MM.1S (cell line): ENCODE measurements around the gene IFT122.

ENCODE experiments used
- DNase-seq: peaks from one replicate; pipeline ENCODE4 v3.0.0-alpha.2; 2015
- H2AFZ ChIP-seq: fragments of 300-600 bp; sonication (generic); 2 replicates; pipeline ENCODE4 v1.6.0; 2016; ENCODE audit warnings: antibody characterized with exemption, low read length
- H3F3A ChIP-seq: fragments of 300-600 bp; sonication (generic); 2 replicates; pipeline ENCODE4 v1.6.1; 2016; ENCODE audit warnings: mild to moderate bottlenecking, antibody characterized with exemption, low read length, moderate library complexity, mixed read lengths; ENCODE audit not compliant: insufficient read depth
- H3K27ac ChIP-seq: fragments of 300-600 bp; sonication (generic); 2 replicates; pipeline ENCODE4 v1.5.1; 2016; ENCODE audit warnings: mild to moderate bottlenecking, low read length
- H3K27me3 ChIP-seq: fragments of 300-600 bp; sonication (generic); replicated peaks from 2 replicates; pipeline ENCODE4 v1.6.0; 2016; ENCODE audit warnings: low read length; ENCODE audit not compliant: insufficient read depth
- H3K36me3 ChIP-seq: fragments of 300-600 bp; sonication (generic); replicated peaks from 2 replicates; pipeline ENCODE4 v1.6.1; 2016; ENCODE audit warnings: mild to moderate bottlenecking, low read length, mixed read lengths; ENCODE audit not compliant: insufficient read depth
- H3K4me1 ChIP-seq: fragments of 300-600 bp; sonication (generic); 2 replicates; pipeline ENCODE4 v1.6.1; 2016; ENCODE audit warnings: low read length, mixed read lengths
- H3K4me2 ChIP-seq: fragments of 300-600 bp; sonication (generic); 2 replicates; pipeline ENCODE4 v1.6.0; 2016; ENCODE audit warnings: low read depth, low read length
- H3K4me3 ChIP-seq: fragments of 300-600 bp; sonication (generic); 2 replicates; pipeline ENCODE4 v1.5.1; 2016; ENCODE audit warnings: low read length, mixed read lengths
- H3K79me2 ChIP-seq: fragments of 300-600 bp; sonication (generic); 2 replicates; pipeline ENCODE4 v1.6.1; 2016; ENCODE audit warnings: mixed run types, low read length, mixed read lengths
- H3K9ac ChIP-seq: fragments of 300-600 bp; sonication (generic); 2 replicates; pipeline ENCODE4 v1.6.1; 2016; ENCODE audit warnings: low read length, mixed read lengths
- H3K9me2 ChIP-seq: fragments of 300-600 bp; sonication (generic); replicated peaks from 2 replicates; pipeline ENCODE4 v1.6.1; 2016; ENCODE audit warnings: mild to moderate bottlenecking, low read length, mixed read lengths; ENCODE audit not compliant: insufficient read depth
- H3K9me3 ChIP-seq: fragments of 300-600 bp; sonication (generic); replicated peaks from 2 replicates; pipeline ENCODE4 v1.6.1; 2016; ENCODE audit warnings: mild to moderate bottlenecking, low read length, mixed read lengths; ENCODE audit not compliant: insufficient read depth
- H4K20me1 ChIP-seq: fragments of 300-600 bp; sonication (generic); 2 replicates; pipeline ENCODE4 v1.6.1; 2016; ENCODE audit warnings: mild to moderate bottlenecking, low read length, moderate library complexity, mixed read lengths; ENCODE audit not compliant: insufficient read depth
- EZH2 ChIP-seq: fragments of 300-600 bp; sonication (generic); optimal IDR thresholded peaks from 2 replicates; pipeline ENCODE3; 2017; ENCODE audit warnings: low read depth, mild to moderate bottlenecking, antibody characterized with exemption, low read length, mixed read lengths
- EZH2phosphoT487 ChIP-seq: fragments of 300-600 bp; sonication (generic); IDR thresholded peaks from 2 replicates; pipeline ENCODE4 v1.6.1; 2018; ENCODE audit warnings: antibody characterized with exemption, low read length
- TF ChIP-seq, protein P1 (sequence below): fragments of 300-600 bp; sonication (generic); IDR thresholded peaks from 2 replicates; pipeline ENCODE4 v1.5.1; 2016; ENCODE audit warnings: antibody characterized with exemption, low read length, mixed read lengths

Gene IFT122

DNA sequence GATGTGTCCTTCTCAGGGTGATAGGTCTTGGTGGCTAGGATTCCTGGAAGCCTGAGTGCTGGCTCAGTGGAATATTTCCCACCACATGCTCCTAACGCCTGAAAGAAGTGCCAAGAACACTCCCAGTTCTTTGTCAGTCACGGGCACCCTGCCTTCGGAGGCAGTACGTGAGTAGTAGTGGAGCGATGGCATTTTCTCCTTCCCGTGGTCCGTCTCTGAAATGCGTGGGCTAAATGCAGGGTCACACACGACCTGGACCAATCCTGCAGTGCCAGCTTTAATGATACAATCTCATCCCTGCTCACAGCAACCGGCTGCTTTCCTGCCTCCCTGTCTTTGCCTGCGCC lies 117.5 kb downstream of the IFT122 start:
- TF ChIP-seq EZH2 (no peak), EZH2phosphoT487 (no peak)
- TF ChIP-seq, protein P1, sequence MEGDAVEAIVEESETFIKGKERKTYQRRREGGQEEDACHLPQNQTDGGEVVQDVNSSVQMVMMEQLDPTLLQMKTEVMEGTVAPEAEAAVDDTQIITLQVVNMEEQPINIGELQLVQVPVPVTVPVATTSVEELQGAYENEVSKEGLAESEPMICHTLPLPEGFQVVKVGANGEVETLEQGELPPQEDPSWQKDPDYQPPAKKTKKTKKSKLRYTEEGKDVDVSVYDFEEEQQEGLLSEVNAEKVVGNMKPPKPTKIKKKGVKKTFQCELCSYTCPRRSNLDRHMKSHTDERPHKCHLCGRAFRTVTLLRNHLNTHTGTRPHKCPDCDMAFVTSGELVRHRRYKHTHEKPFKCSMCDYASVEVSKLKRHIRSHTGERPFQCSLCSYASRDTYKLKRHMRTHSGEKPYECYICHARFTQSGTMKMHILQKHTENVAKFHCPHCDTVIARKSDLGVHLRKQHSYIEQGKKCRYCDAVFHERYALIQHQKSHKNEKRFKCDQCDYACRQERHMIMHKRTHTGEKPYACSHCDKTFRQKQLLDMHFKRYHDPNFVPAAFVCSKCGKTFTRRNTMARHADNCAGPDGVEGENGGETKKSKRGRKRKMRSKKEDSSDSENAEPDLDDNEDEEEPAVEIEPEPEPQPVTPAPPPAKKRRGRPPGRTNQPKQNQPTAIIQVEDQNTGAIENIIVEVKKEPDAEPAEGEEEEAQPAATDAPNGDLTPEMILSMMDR = no peak
- DNase-seq = no peak
- no peaks in the 10 kb centered on the region for H4K20me1 ChIP-seq
- peaks cover 7% of the 10 kb centered on the region for H3K4me1 ChIP-seq
- no peaks in the 10 kb centered on the region for H3K79me2 ChIP-seq
- H2AFZ ChIP-seq = no peak overlapping the region
- no peak overlapping the region for H3K4me3 ChIP-seq
- no peak overlapping the region for H3K4me2 ChIP-seq
- H3K27ac ChIP-seq = no peak overlapping the region
- no peak overlapping the region for H3K9ac ChIP-seq
- no peaks in the 10 kb centered on the region for H3K9me3 ChIP-seq
- H3K9me2 ChIP-seq = no peaks in the 10 kb centered on the region
- H3K36me3 ChIP-seq = no peaks in the 10 kb centered on the region
- no peaks in the 10 kb centered on the region for H3K27me3 ChIP-seq
- H3F3A ChIP-seq = no peaks in the 10 kb centered on the region

DNA sequence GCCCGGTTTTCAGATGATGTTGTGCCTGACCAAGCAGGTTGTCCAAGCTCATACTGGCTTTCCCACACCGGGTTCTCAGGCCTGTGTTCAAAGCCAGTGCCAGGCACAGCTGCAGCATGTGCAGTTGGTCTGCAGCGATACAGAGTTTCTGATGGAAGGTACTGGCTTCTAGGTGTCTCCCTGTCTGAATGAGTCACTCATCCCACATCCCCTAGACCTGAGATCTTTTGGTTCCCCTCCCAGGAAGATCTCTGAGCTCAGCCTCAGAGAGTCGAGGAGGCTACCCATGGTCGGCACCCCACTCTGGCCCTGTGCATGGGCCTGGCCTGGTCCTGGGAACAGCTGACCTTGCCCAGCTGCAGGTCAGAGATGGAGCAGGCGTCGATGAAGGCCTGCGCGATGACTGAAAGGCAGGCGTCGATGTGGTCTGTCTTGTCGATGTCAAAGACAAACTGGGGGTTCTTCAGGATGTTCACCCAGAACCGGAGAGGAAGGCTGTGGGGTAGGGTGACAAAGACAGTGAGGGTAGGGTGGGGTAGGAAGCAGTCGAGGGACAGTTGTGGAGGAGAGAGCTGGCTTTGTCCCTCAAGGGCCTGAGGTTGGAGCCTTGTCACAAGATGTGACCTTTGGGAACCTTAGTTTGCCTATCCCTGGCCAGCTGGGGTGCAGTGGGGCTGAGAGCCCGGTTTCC lies 118.2 kb downstream of the IFT122 start:
- Histone ChIP-seq H3K36me3 (no peaks in the 10 kb centered on the region), H3K4me2 (no peak overlapping the region; the same call in 1 of the 2 replicates), H3K9me2 (no peaks in the 10 kb centered on the region), H3K4me3 (no peak overlapping the region), H2AFZ (peak overlapping the region; percentile 64), H3K27me3 (no peaks in the 10 kb centered on the region), H3K79me2 (no peaks in the 10 kb centered on the region), H3K4me1 (peaks cover 7% of the 10 kb centered on the region), H4K20me1 (no peaks in the 10 kb centered on the region), H3K27ac (no peak overlapping the region), H3F3A (no peaks in the 10 kb centered on the region), H3K9ac (no peak overlapping the region), H3K9me3 (no peaks in the 10 kb centered on the region)
- TF ChIP-seq EZH2phosphoT487 = no peak
- TF ChIP-seq, protein P1 = no peak
- TF ChIP-seq EZH2 = no peak
- no peak for DNase-seq

DNA sequence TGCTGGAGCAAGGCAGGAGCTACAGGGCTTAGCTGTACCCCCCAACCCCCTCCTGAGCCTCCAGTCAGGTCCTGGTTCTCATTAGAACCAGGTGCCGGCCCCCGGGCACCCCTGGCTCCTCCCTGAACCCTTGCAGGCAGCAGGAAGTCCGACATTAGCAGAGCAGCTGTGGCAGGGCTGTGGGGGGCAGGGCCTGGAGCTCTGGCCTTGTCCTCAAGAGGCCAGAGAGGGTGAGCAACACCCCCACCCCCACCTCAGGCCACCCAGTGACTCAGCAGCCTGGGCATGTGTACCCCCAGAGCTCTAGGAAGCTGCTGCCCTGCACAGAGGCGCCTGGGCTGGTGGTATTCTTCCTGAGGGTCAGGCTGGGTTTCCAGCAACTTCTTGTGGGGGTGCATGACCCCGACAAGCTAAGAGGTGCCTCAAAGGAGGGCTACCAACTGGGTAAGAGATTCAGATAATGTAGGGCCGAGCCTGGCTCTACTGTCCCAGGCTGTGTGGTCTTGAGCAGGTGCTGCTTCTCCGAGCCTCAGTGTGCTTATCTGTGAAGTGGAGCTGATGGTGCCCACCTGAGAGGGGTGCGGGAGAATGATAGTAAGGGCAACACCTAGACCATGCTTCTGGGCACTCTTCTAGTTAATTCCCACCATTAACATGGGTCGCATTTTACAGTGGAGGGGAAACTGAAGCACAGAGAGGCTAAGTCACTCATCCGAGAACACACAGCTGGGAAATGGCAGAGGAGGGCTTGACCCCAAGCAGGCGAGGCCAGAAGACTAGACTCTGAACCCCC lies 118.9 kb downstream of the IFT122 start:
- Histone ChIP-seq H3F3A (no peaks in the 10 kb centered on the region), H3K36me3 (no peaks in the 10 kb centered on the region), H3K79me2 (no peaks in the 10 kb centered on the region), H3K9me3 (no peaks in the 10 kb centered on the region), H3K4me2 (no peak overlapping the region; the same call in 1 of the 2 replicates), H4K20me1 (no peaks in the 10 kb centered on the region), H3K9ac (no peak overlapping the region), H3K4me1 (peaks cover 7% of the 10 kb centered on the region), H3K27me3 (no peaks in the 10 kb centered on the region), H3K27ac (no peak overlapping the region), H2AFZ (peak overlapping the region; percentile 64), H3K4me3 (no peak overlapping the region), H3K9me2 (no peaks in the 10 kb centered on the region)
- peak; percentile 53 for DNase-seq
- no peak for TF ChIP-seq EZH2
- no peak for TF ChIP-seq EZH2phosphoT487
- TF ChIP-seq, protein P1 = no peak
